HG03103 (cell line): ENCODE results near the gene EFCAB8.
"Not testable (repeated sequence)": the region's sequence is repeated elsewhere in the genome, so short reads cannot be mapped to it uniquely, and the experiment has no call there.

ENCODE experiments used
- ATAC-seq: cut with Tn5 transposase; IDR thresholded peaks from one replicate; pipeline ENCODE4 v1.9.1; 2021; ENCODE audit warnings: low read depth; ENCODE audit not compliant: unreplicated experiment

EFCAB8 gene

DNA sequence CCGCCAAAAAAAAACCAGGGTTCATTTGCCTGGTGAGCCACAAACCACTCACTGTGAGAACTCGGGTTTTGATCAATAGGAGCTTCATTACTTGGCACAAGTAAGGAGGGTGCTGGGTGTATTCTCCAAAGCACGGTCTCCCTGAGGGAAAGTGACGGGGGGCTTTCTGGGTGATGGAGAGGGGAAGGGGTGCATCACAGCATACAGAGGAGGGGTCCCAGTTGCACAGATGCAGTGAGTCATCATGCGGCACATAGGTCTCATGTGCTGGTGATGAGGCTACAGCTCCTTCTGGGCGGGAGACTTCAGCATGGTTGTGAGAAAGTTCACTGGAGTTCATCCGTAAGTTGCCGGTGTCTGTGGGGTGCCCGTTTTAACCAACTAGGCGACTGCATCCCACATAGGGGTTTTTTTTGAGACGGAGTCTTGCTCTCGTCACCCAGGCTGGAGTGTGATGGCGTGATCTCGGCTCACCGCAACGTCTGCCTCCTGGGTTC lies 109.3 kb downstream of the EFCAB8 start:
- no peak for ATAC-seq

DNA sequence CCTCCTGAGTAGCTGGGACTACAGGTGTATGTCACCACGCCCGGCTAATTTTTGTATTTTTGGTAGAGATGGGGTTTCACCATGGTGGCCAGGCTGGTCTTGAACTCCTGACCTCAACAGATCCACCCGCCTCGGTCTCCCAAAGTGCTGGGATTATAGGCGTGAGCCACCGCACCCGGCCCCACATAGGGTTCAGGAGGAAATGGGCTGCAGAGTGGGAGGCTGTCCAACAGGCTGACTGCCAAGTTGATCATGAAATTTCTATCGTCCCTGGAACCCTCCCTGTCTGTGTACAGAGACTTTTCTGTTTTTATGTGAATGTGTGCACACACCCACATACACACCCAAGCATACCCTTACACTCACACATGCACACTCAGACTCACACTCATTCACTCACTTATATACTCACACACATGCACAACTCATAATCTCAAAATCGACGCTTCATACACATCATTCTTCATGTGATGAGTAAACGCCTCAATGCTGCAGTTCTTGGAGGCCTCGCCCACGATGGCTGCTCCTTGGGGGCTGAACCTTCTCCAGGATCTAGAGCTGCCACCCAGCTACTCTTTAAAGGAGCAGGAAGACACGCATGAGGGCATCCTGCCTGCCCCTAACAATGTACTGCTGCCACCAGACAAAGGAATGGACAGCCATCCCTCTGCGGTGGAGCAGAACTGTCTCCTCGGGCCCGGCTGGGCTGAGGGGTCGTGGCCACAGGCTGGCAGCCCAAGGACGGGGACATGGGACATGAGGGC lies 109.9 kb downstream of the EFCAB8 start:
- no peak for ATAC-seq

DNA sequence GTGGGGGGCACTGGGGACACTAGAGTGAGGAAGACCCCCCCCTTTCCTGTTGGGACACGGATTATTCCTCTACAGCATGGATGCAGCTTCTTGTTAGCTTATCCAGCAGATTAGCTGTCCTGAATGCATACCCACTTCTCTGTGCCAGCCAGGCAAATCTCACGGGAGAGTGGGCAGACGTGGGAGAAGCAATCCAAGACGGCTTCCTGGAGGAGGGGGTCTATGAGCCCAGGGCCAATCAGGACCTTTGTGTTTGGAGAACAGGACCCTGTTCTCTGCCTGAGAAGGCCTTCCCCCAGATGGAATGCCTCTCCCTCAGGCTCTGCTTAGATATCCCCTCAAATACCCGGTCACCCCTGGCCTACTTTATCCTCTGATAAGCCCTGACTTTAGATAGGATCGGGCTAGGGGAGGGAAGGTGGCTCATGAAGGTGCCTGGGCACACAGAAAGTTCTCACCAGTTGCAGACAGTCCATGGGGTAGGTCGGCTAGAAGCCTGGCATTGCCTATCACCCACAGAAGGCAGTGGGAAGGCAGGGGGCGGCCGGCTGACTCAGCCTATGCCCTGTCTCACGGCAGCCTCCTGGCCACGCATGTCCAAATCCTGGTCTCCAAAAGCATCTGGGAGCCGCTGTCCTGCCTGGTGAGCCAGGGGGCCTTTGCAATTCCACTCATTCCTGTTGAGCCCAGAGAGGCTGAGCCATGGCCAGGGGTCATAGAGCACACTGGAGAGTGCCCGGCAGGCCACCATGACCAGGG lies 110.8 kb downstream of the EFCAB8 start:
- ATAC-seq = no peak

DNA sequence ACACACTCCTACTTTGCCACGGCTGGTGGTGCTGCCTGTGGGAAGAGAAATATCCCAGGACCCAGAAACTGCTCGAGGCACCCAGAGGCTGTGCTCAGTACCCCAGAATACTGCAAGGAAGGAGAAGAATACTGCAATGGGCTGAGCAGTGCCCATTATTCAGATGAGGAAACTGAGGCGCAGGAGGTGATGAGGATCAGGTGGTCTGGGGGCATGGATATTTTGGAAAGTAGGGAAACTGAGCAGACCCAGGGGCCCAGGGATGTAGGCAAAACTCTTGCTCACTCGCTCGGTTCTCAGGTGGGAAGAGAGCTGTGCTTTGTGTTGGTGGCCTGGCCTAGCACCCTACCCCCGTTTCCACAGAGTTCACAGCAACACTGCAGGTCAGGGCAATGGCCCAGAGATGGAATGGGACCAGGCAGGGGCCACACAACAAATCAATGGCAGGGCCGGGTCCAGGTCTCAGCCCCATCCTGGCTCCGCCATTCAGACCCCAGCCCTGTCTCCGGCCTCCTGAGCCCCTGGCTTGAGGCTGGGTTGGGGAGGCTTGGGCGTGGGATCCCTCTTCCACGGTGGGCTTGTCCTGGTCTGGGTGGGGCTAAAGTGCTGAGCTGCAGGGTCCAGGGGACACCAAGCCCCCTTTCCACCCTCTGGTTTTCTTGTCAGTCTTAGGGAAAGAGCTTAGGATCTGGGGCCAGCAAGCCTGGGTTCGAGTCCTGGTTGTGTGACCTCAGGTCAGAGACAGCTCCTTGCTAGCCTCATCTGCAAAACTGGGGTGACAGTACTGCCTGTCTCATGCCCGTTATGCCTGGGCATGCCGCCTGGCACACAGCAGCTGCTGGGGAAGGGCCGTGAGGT lies 111.6 kb downstream of the EFCAB8 start:
- no peak for ATAC-seq

DNA sequence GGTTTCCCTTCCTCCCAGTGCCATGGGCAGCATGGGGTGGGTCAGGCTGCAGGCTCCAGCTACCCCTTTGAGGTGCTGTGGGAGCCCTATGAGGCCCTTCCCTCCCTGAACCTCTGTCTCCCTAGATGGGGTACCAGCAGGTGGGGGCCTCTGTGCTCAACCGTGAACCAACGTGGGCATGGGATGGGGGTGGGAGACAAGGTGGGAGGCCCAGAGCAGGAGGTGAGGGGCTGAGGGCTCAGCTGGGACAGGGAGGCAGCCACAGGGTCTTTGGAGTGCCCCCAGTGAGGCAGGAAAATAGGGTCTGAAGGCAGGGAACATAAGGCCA lies 112.2 kb downstream of the EFCAB8 start:
- ATAC-seq = no peak

DNA sequence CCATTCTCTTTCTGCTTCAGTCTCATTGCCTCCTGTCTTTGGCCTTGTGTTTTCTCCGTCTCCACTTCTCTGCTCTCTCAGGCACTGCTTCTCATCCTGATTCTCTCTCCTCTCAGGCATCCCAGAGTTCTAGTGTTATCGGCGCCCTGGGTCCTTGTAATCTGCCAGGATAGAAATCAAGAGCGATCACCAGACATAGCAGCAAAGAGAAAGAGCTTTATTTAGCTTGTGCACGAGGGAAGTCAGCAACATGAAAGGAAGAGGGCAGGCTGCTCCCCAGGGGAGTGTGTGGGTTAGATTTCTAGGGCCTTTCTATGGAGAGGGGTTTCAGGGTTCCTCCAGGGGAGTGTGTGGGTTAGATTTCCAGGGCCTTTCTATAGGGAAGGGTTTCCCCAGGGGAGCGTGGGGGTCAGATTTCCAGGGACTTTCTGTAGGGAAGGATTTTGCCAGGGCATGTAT lies 113.0 kb downstream of the EFCAB8 start:
- peak; percentile 8 for ATAC-seq

DNA sequence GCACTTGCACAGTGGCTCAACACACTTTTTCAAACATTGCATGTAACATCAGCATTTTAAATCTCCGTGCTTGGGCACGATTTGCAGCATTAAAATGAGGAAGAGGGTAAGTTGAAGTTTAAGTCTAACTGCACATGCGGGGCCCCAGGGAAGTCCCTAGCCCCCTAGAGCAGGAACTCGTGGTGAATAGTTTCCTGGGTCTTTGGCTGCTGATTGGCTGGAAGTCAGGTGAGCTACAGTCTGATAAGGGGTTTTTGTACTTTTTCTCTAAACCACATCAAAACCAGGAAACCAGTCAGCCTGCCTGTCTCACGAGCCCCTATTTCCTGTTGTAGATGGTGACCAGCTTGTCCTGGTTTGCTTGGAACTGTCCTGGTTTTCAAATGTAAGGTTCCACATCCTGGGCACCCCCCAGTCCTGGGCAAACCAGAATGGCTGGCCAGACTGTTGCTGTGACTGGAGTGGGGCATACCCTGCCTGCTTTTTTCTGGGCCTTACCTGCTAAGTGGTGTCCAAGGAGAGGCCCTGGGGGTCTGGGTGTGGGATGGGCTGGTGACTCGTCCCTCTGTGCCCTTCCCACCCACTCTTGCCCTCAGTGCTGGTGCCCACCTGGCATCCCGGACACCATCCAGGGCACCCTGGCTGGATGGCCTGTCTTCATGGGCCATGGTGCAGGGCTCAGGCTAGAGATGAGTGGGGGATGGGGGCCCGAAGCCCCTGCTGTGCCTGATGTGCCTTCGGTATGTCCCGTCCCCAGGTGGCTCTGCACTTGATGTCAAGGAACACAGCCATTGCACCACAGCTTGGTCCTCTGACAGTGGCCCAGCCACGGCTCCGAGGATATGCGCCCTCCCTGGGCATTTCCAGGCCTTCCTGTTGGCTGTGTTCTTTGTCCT lies 113.7 kb downstream of the EFCAB8 start:
- peak; percentile 86 for ATAC-seq

DNA sequence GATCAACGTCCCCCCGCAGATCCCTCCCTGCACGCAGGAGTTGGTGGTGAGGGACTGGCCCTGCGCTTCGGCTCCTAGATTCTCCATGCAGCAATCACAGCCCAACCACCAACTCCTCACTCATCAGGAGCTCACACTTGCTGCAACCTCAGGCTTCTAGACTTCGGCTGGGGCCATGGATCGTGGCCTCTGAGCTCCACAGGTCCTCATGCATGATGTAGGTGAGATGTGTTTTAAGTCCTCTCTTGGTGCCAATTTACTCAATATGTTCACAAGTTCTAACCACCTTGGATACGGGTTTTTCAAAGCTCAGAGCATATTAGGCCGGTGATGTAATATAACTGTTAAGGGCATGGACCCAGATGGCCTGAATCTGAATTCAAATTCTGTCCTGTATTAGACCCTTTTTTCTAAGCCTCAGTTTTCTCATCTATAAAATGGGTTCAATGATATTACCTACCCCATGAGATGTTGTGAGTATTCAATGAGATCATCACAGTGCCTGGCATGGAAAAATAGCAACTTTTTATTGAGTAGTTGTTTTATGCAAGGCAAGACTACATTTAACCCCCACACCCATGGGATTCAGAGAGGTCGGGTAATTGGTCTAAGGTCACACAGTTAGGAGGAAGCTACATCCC lies 114.5 kb downstream of the EFCAB8 start:
- ATAC-seq = no peak

DNA sequence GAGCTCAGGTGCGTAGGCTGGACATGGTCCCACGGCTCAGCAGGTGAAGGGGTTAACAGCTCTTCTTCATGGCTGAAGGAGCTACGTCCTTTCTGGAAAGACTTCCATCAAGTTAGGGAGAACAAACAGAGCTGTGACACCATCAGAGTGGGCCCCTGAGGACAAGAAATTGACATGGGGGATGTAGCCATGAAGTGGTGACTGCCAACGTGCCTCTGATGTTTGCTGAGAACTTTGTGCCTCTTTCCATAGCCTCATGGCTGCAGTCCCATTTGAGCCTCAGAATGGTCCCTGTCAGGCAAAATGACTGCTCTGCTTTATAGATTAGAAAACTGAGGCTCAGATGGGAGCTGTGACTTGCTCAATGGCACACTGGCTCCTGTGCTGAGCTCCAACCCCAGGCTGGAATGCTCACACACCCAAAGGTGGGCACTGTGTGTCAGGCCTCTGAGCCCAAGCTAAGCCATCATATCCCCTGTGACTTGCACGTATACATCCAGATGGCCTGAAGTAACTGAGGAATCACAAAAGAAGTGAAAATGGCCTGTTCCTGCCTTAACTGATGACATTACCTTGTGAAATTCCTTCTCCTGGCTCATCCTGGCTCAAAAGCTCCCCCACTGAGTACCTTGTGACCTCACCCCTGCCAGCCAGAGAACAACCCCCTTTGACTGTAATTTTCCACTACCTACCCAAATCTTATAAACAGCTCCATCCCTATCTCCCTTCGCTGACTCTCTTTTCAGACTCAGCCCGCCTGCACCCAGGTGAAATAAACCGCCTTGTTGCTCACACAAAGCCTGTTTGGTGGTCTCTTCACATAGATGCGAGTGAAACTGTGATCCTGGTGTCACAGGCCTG lies 115.7 kb downstream of the EFCAB8 start:
- ATAC-seq = not testable (repeated sequence)

DNA sequence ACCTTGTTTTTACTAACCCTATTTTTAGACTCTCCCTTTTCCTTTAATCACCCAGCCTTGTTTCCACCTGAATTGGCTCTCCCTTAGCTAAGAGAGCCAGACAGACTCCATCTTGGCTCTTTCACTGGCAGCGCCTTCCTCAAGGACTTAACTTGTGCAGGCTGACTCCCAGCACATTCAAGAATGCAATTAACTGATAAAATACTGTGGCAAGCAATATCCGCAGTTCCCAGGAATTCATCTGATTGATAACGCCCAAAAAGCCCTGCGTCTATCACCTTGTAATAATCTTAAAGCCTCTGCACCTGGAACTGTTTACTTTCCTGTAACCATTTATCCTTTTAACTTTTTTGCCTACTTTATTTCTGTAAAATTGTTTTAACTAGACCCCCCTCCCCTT lies 116.4 kb downstream of the EFCAB8 start:
- ATAC-seq = not testable (repeated sequence)

DNA sequence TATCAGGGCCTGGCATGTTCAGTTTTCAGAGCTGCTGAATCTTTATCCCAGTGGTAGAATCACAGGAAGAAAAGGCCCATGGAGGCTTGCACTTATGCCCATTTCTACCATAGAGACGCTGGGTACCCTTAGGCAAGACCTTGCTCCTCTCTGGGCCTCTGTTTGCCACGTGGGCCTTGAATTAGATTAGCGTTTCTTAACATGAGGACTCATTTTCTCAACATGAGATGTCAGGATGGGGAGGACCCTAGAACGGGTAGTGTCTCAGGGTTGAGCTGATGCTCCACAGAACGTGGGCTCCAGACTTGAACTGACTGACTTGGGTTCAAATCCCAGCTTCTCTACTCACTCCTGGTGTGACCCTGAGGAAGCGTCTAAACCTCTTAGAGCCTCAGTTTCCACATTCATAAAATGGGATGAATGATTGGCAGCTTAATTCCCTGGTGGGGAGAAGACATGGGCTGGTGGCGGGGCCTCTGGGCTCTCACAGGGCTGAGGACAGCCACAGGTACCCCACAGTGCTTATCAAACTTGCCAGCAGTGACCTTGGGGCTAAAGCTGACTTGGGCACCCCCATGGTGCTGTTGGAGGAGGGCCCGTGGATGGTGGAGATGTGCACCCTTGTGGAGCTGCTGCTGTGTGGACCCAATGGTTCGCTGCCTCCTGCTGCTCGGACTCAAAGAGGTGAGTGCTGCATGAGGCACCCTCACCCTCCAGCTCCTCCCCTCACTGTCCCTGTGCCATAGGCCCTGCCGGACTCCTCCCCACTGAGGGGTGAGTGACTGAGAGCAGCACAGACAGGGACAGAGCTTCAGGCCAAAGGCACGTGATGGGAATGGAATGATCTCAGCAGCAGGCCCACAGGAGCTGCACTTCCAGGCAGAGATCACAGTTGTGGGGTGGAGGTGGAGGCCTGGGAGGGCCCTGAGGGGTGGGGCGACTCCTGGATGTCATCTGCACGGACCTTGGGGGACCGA lies 117.3 kb downstream of the EFCAB8 start:
- ATAC-seq = no peak

DNA sequence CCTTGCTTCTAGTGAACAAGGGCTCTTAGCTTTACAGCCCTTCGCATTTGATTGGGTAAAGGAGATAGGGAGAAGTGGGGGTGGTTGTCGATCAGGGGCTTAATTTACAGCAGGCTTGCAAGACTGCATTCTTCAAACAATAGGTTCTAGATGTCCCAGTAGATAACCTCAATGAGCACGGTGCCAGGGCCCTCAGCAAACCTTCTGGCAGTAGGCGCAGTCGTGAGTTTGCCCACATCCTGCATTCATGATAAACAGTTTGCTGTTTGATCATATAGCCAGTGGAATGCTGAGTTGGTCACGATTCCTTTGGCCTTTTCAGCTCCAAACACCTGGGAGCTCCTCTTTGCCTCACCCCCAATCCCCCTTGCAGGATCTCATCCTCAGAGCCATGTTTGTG lies 118.0 kb downstream of the EFCAB8 start:
- ATAC-seq = no peak

DNA sequence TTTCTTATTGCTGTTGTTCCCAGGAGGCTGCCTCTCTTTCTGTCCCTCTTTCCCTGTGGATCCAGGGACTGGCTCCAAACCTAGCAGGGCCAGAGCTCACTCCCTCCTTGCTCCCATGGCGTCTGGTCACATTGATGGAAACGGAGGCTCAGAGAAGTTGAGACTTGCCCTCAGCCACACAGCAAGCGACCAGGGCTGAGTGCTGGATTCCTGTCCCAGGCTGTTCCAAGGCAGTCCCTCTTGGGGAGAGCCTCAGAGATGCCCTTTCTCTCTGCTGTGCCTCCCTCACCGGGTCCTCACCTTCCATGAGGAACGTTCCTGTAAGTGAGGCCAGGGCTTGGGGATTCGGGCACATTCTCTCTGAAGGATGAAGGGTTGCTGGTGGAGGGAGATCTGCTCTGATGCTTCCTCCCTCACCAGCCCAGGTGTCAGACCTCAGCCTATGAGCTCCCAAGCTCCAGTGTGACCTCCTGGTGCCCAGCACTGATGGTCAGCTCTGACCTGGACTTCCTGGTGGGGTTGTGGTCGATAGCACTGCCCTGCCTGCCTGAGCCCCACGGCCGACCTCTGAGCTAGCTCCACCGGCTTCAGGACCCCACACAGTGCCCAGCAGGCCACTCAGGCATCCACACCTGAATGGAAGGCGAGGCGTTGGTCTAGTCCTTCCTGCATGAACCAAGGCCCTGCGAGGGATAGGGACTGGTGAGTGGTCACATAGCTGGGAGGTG lies 118.7 kb downstream of the EFCAB8 start:
- ATAC-seq = no peak

DNA sequence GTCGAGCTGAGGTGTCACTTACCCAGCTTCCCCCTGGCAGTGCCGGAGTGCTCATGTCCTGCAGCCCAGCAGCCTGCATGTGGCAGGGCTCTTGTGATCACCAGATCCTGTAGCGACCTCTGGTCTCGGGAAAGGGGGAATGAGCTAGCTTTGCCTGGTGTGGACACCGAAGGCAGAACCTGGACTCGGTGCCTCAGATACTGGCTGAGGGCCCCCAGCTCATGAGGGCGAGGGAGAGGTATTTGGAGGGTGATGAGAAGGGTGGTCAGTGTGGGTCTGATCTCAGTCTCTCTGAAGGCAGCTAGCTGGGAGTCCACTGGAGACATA lies 119.2 kb downstream of the EFCAB8 start:
- no peak for ATAC-seq

DNA sequence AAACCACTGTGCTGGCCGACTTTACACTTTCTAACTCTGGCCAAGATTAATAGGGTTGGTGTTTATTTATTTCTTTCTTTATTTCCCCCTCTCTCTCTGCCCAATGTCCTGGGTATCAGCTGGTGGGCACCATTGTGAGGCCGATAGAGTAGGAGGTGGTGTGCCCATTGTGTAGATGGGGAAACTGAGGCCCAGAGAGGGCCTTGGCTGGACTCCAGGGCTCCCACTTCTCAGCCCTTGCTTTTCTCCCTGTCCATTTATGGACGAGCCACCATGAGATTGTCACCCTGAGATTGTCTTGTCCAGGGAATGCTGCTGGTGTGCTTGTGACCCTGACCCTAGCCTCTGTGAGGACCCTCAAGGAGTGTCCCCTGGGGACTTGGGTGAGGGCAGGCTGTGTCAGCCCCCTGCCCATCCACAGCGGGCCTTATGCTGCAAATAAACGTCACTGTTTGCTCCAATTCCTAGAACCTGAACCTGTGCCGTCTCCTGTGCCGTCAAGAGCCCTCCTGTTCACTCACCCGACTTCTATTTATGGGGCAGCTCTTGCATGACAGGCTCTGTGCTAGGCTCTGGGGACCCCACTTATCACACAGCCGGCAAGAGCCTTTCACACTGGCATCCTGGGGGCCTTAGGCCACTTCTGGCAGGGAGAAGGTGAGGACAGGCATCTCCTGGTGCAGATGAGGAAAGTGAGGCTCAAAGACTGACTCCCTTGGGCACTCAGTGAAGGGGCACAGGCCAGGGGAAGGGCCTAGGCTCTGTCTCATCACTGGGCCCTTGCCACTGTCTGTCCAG lies 120.7 kb downstream of the EFCAB8 start:
- ATAC-seq = no peak
